Stimulated activated CD4-positive, alpha-beta T cell treated with anti-CD3 and anti-CD28 coated beads, Interleukin-4, amount 100 ng/mL, for 24 hours (primary cell): Measurements from ENCODE around the gene AIFM1.

Source experiments
- DNase-seq: peaks from one replicate; pipeline ENCODE4 v3.0.0-alpha.2; 2020

AIFM1 gene

DNA sequence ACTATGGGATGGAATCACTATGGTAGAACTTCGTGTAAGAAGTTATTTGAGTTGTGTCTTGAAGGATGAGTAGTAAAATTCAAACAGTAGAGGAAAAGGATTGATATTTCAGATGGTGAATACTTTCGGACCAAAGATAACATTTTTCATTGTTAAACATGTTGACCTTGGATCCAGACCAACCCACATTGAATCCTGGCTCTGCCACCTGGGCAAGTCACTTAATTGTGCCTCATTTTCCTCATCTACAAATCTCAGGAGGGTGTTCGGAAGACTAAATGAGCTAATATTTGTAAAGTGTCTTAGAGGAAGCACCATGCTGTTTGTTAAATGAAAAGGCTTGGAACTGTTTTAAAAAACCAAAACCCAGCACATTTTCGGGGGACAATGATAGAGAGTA, 1.4 kb upstream of the AIFM1 start:
- no peak for DNase-seq

GRCh38 chrX:130166503-130166777, 799 bp upstream of the AIFM1 start:
- DNase-seq: no peak

- no peak for DNase-seq
Measured at GRCh38 chrX:130165181-130165702, 399 bp downstream of the AIFM1 start.

DNA sequence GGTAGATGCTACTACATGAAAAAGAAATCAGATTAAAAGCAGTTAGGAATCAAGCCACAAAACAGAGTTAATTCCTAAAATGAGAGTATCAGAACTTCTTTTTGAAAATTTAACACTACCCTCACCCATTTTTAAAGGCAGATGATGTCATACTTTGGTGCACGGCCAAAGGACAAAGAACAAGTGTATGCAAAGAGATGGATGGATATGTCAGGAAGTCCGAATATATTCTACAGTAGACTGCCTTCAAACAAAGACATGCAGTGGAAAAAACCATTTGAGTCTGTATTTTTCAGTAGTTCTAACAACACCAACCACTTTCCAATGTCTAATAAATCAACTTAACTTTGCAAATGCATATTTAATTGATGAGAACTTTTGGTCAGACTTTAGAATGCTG, 2.2 kb downstream of the AIFM1 start:
- no peak for DNase-seq

DNA sequence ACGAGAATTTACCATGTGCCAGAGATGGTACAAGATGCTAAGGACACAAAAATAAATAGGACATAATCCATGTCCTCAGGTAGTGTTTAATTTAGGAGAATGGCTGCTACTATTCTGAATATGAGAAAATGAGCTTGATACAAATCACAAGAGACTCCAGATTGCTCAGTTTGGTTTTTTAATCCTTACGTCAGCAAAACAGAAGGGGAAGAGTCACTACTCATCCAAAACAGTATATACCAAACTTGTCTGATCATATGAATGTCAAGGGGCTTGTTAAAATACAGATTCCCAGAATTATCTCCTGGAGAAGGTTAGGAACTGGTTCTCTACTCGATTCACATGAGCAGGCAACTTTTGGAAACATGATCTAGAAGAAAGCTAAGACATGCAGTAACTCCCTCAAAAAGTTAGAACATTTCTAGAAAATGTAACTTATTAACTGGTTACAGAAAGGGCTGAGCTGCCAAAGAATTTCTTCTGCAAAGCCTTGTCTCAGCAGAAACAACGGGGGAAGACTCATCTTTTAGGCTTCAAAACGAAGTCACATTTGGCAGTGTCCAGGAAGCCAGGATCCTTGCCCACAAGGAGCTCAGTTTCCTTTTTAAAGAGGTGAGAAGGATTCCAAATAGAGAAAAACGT, 3.4 kb downstream of the AIFM1 start:
- DNase-seq: no peak

DNA sequence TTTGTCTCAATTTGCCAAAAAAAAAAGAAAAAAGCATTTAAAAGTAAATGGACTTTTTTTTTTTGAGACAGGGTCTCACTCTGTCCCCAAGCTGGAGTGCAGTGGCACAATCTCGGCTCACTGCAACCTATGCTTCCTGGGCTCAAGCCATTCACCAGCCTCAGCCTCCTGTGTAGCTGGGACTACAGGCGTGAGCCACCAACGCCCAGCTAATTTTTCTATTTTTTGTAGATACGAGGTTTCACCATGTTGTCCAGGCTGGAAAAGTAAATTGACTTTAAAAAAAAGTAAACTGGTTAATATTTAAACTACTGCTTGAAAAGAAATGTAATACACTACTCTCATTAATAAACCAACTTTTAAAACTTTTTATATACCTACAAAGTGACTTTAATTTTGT, 5.9 kb downstream of the AIFM1 start:
- DNase-seq: no peak

DNA sequence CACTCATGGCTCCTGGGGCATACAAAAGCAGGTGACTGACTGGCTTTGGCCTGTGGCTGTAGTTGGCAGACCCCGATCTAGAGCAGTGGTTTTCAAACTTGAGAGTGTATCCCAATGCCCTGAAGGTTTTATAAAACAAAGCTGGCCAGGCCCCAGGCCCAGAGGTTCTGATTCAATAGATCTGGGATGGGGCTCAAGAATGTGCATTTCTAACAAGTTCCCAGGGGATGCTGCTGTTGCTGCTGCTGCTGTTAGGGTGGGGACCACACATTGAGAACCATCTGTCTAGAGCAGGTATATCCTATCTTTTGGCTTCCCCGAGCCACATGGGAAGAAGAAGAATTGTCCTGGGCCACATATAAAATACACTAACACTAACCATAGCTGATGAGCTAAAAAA, 7.3 kb downstream of the AIFM1 start:
- no peak for DNase-seq

DNA sequence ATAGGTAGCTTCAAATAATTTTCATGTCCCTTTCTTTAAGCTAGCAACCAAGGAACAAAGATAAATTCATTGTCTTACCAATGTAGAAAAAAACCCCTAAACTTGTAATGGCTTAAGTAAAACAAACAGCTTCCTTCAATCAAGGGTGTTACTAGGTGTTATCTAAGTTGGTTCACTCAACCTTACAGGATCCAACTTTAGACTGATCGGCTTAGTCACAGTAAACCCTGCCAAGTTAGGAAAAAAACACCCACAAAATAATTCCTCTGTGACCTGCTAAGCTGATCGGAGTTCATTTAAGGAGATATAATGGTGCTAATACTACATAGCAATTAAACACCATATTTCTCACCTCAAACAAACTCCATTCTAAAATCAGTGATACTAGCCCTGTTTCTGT, 10.1 kb downstream of the AIFM1 start:
- no peak for DNase-seq

DNA sequence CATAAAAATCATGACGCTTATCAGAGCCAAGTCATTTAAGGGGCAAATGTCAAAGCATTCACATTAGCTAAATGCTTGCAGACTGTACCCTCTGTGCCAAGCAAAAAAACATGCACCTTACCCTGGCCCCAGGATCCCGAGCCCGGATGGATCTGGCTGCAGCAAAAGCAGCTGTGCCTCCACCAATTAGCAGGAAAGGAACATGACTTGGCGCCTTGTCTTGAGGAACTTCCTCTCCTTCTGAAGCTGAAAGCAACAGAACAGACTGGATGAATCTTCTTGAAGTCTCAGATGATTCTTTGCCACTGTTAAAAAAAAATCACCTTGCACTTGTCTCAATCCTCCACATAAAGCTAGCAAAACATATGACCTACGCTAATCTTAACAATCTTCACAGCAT, 18.0 kb downstream of the AIFM1 start:
- no peak for DNase-seq

DNA sequence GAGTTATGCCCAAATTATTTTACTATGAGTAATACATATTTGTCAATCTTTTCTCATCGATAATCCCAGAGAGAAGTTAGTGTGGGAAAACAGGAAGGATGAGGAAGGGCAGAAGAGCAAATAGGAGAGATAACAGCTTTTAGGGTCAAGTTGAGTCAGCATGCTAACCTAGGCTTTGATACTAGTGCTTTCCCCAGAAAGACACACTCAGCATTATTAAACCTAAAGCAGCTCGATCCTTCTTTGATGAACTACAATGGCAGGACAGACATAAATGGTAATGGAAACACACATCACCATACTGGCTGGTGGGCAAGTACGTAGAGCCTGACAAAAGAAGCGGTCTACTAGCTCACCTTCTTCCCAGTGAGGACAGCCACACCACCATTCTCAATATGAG, 20.5 kb downstream of the AIFM1 start:
- DNase-seq: no peak

DNA sequence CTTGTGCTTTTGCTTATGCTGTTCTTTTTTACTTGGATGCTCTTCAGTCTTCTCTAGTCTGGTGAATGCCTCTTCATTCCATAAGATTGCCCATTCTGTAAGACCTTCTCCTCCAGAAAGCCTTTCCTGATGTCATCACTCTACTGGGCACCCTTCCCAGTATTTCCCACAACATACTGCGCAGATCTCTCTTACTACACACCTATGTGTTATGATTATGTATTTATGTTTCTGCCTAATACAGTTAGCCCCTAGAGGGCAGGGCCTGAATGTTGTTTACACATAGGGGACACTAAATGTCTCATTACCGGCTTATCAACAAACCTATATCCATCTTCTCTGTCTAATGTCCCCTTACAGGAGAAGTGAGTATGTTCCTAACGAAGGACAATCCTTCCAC, 21.1 kb downstream of the AIFM1 start:
- no peak for DNase-seq

DNA sequence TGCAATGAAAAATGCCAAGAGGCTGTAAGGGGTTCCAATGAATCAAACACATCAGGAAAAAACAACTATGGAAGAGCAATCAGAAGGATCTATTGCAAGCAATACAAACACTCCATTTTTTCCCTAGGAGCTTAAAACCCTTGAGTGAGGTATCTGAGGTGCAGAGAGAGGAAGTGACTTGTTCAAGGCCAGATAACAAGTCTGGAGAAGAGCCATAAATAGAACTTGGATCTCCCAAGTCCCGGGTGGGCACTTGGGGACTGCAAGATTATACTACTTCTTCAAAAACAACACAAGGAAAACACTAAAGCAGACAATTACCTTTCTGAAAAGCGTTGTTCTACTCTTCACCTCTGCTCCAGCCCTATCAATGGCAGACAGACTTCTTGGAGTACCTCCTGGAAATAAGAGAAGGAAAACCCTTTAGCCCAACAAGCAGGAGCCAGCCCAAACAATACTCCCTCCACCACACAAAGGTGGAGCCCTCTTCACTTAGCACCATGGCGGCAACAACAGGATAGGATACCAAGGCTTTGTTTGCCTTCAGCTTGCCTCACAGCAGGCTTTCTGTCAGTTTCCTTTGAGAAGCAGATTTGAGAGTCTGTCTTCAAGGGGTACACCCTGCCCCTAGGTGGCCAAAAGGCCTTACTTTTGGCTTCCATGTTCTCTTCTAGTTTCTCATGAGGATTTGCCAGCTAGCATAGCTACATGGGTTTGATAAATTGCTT, 26.0 kb downstream of the AIFM1 start:
- DNase-seq: no peak

- DNase-seq: no peak
Measured at GRCh38 chrX:130136961-130137360, 28.7 kb downstream of the AIFM1 start.

GRCh38 chrX:130136496-130136895, 29.1 kb downstream of the AIFM1 start:
- DNase-seq: no peak

DNA sequence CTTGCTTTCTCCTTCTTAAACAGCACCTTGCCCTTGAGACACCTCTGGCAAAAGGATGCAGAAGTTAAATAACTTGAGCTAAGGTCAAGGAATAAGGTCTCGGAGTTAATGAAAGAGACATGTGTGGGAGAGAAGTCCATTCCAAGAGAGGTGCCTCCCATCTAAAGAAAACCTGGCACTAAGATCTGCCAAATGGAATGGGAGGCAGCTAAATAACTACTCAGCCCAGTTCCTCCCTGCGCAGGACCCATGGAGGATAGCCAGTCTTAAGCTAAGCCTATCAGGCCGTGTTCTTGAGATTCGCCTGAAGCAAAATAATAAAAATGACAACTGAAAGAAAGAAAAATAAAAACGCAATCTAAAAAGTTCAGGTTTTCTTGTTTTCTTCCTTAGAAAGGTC, 34.7 kb downstream of the AIFM1 start:
- DNase-seq: no peak

DNA sequence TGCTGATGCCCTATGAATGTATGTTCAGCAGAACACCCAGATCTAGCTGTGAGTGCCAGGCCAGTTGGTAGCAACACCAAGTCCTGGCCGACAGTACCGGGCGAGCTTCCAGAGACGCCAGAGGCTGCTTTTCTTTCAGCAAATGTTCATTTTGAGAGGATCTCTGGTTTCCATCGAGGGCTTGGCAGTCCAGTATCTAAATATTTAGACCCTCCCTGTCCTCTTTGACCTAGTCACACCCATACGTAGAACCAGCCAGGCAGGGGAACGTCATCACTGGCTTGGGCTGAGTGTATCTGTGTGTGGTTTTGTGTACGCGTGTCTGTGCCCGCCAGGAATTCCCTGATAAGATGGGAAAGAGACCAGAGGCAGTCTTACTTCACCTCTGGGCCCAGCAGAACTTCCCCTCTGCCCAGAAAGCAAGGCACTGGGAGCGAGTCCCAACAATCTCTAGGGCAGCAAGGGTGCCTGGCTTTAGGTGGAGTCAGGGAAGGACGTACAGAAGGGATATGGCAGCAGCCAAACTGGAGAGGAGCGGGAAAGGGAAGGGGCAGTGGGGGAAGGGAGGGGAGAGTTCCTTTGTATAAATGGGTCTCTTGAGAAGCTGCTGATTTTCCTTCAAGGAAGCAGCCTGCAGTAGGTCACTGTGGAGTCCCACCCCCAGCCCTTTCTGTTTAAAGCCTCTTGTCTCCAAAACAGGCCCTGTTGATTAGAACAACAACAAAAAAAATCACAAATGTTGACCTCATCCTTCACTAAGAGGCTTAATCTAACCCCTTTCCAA, 40.4 kb downstream of the AIFM1 start:
- no peak for DNase-seq

DNA sequence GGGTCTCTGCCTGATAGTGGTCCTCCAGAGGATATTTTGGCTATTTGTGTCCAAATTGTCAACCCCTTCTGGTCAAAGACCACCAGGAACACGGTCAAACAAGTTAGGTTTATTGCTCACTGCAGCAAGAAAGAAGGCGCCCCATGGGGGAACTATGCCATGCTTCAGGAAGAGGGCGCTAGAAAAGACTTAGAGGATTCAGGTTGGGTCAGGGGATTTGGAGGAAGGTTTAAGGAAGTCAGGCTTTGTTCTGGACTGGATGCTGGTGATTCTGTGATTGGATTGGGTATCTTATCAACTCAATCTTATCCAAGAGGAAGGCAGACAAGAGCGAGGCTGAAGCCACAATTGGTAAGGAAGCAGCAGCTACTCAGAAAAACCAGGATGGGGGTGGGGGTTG, 41.1 kb downstream of the AIFM1 start:
- no peak for DNase-seq

DNA sequence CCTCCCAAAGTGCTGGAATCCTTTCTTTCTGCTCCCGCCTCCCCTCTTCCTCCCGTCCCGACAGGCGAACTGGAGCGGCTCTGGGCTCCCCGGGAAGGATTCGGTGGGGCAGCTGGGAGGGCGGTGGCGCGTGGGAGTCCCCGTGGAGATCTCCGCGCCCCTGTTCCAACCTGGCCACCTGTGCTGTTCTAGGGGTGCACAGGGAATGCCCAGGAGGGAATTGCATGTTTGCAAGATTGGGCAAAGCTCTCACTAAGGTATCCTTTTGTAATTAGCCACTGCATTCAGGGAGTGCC, 44.2 kb downstream of the AIFM1 start:
- no peak for DNase-seq

DNA sequence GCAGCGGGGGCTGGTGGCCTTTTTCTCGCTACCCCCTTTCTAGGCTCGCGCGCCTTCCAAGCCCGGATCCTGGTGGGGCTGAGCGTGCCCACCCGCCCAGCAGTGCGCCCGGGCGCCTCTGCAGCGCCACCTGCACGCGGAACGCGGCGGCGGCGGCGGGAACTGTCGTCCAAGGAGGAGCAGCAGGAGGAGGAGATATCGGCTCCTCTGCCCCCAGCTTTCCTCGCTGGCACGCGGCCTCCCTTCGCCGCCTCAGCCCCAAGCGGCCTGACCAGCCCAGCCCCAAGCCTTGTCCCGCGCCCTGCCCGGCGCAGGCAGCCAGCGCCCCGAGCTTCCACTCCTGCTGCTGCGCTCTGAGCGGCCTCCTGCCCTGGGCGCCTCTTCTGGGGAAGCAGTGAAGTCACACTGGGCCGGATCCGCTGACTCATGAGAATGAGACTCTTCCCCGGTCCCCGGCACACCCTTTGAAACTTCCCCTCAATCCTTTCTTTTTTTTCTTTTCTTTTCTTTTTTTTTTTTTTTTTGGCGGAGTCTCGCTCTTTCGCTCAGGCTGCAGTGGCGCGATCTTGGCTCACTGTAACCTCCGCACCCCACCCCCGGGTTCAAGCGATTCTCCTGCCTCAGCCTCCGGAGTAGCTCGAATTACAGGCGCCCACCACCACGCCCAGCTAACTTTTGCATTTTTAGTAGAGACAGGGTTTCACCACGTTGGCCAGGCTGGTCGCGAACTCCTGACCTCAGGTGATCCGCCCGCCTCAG, 44.7 kb downstream of the AIFM1 start:
- peak; percentile 67 for DNase-seq

- DNase-seq: peak; percentile 7
Measured at GRCh38 chrX:130120321-130120731, 45.3 kb downstream of the AIFM1 start.

- DNase-seq: no peak
Measured at GRCh38 chrX:130119312-130119898, 46.2 kb downstream of the AIFM1 start.

DNA sequence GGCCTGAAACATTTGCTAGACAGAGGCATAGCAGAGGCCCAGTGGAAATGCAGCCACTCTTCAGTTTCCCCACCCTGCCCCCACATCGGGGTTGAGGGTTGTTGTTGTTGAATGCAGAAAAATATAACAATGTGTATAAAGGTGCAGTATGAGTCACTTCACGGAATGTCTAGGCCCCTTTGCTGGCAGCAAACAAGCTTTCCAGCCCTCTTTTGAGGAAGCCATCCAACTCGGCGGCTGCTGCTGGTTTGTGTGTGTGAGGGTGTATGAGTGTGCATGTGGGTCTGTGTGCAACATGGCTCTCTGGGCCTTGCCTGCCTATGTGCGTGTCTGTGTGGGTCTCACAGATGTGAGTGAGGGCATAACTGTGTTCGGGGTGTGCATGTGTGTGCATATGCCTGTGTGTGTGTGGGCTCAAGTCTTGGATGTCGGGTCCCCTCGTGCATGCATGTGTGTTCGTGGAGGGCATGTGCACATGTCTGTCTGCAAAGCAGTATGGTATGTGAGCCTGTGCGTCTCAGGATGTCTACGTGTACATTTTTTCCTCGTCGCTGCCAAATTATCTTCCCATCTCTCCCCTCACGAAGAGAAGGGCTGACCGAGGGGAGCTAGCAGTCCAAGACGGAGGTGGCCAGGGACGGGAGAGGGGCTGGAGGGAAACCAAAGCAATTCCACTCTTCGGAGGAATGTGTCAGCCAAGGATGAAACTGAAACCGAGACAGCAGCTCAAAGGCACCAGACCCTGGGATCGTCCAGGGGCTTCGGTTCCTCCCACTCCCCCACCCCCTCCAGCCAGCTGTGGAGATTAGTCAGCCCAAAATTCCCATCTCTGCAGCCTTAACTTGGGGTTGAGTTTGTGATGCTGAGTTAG, 47.0 kb downstream of the AIFM1 start:
- DNase-seq: peak; percentile 5
